K562 (cell line): Measurements from ENCODE around the gene CPT1A. TPM values are rescaled to one million over a fixed set of nuclear protein-coding genes. Genes with fewer than 3 reads are reported as not detected.
A peak's percentile ranks its signal among the peaks of the same experiment; 100 is the strongest.

Experiments
- BMI1 ChIP-seq: fragments of 150-350 bp; IDR thresholded peaks from 2 replicates; pipeline ENCODE4 v1.6.1; 2014; ENCODE audit warnings: low read length
- CEBPG ChIP-seq, 3 experiments: fragments of 200-800 bp in 1 of 3; sonication (Bioruptor generic) in 1 of 3; sonication (generic) in 1 of 3; formaldehyde crosslinking in 1 of 3; IDR thresholded peaks in 2 of 3; conservative IDR thresholded peaks in 1 of 3; 2 replicates each; pipeline versions ENCODE4 v1.6.1 to v1.8.0; 2016 to 2022; ENCODE audit warnings: missing compliant biosample characterization in 2 of 3, missing genetic modification characterization in 2 of 3, mild to moderate bottlenecking in 1 of 3, missing genetic modification reagents in 1 of 3
- CHD2 ChIP-seq: IDR thresholded peaks from 2 replicates; pipeline ENCODE4 v1.6.1; 2011; ENCODE audit warnings: low read depth, low read length
- COPS2 ChIP-seq: fragments of 450-650 bp; conservative IDR thresholded peaks from 2 replicates; pipeline ENCODE4 v1.6.1; 2016; ENCODE audit warnings: mild to moderate bottlenecking, moderate library complexity
- GABPB1 ChIP-seq: sonication (generic); formaldehyde crosslinking; IDR thresholded peaks from 2 replicates; pipeline ENCODE4 v1.8.0; 2022; ENCODE audit warnings: mild to moderate bottlenecking, missing genetic modification reagents
- HEY1 ChIP-seq: fragments of 250-450 bp; sonication (Bioruptor Pico); IDR thresholded peaks from 2 replicates; pipeline ENCODE4 v1.5.0; 2020; ENCODE audit warnings: mild to moderate bottlenecking, moderate library complexity, borderline replicate concordance
- KLF13 ChIP-seq: fragments of 450-650 bp; IDR thresholded peaks from 2 replicates; pipeline ENCODE4 v1.6.1; 2016; ENCODE audit warnings: missing genetic modification characterization, low read depth, mild to moderate bottlenecking, missing compliant biosample characterization, moderate library complexity, borderline replicate concordance
- MAFF ChIP-seq: IDR thresholded peaks from 2 replicates; pipeline ENCODE4 v1.6.1; 2012; ENCODE audit warnings: low read length, improper control_type of control experiment
- MNT ChIP-seq, 2 experiments: fragments of 450-650 bp; conservative IDR thresholded peaks; 2 replicates each; pipeline ENCODE4 v1.6.1; 2017; ENCODE audit warnings: mild to moderate bottlenecking in 2 of 2, moderate library complexity in 2 of 2
- MTF1 ChIP-seq: fragments of 250-450 bp; sonication (Bioruptor Pico); IDR thresholded peaks from 2 replicates; pipeline ENCODE4 v1.9.0; 2021; ENCODE audit warnings: moderate library complexity, mild to moderate bottlenecking, inconsistent platforms, borderline replicate concordance
- PHB2 ChIP-seq: fragments of 450-650 bp; IDR thresholded peaks from 2 replicates; pipeline ENCODE4 v1.6.1; 2017; ENCODE audit warnings: low read depth
- POU5F1 ChIP-seq: fragments of 150-350 bp; IDR thresholded peaks from 2 replicates; pipeline ENCODE4 v1.6.1; 2014; ENCODE audit warnings: borderline replicate concordance, low read length, low read depth, mild to moderate bottlenecking; ENCODE audit not compliant: partially characterized antibody
- PPARD ChIP-seq: fragments of 250-450 bp; sonication (Bioruptor Pico); IDR thresholded peaks from 2 replicates; pipeline ENCODE4 v1.8.0; 2022; ENCODE audit warnings: inconsistent platforms, mild to moderate bottlenecking, moderate library complexity
- PRPF4 ChIP-seq: fragments of 200-400 bp; formaldehyde crosslinking; IDR thresholded peaks from one replicate; pipeline ENCODE4 v1.6.1; 2017; ENCODE audit warnings: low read length, low read depth, mild to moderate bottlenecking; ENCODE audit not compliant: insufficient read depth, poor library complexity, severe bottlenecking
- PYGO2 ChIP-seq: fragments of 450-650 bp; IDR thresholded peaks from 2 replicates; pipeline ENCODE4 v1.6.1; 2016; ENCODE audit warnings: mild to moderate bottlenecking, missing genetic modification characterization, moderate library complexity, missing compliant biosample characterization
- RBM14 ChIP-seq: fragments of 200-400 bp; formaldehyde crosslinking; IDR thresholded peaks from 2 replicates; pipeline ENCODE4 v1.6.1; 2018; ENCODE audit warnings: low read depth, mild to moderate bottlenecking, low read length, moderate library complexity, borderline replicate concordance; ENCODE audit not compliant: insufficient read depth
- RBM25 ChIP-seq: fragments of 200-400 bp; formaldehyde crosslinking; IDR thresholded peaks from 2 replicates; pipeline ENCODE4 v1.6.1; 2018; ENCODE audit warnings: low read length, low read depth, moderate library complexity; ENCODE audit not compliant: severe bottlenecking
- RFX1 ChIP-seq: fragments of 450-650 bp; IDR thresholded peaks from 2 replicates; pipeline ENCODE4 v1.6.1; 2016; ENCODE audit warnings: mild to moderate bottlenecking, moderate library complexity
- SMAD3 ChIP-seq: fragments of 450-650 bp; formaldehyde crosslinking; conservative IDR thresholded peaks from 2 replicates; pipeline ENCODE4 v1.4.0; 2020; ENCODE audit warnings: mild to moderate bottlenecking
- SNIP1 ChIP-seq: fragments of 450-650 bp; IDR thresholded peaks from 2 replicates; pipeline ENCODE4 v1.7.1; 2017; ENCODE audit warnings: low read depth, mild to moderate bottlenecking
- SREBF1 ChIP-seq: fragments of 150-350 bp; IDR thresholded peaks from 2 replicates; pipeline ENCODE4 v1.6.1; 2014; ENCODE audit warnings: antibody characterized with exemption, low read depth, low read length, borderline replicate concordance
- STAT5B ChIP-seq: fragments of 250-450 bp; sonication (Bioruptor Pico); IDR thresholded peaks from 2 replicates; pipeline ENCODE4 v1.8.0; 2021; ENCODE audit warnings: mild to moderate bottlenecking, inconsistent platforms
- TCFL5 ChIP-seq: fragments of 250-450 bp; sonication (Bioruptor Pico); conservative IDR thresholded peaks from 2 replicates; pipeline ENCODE4 v1.6.1; 2021; ENCODE audit warnings: mild to moderate bottlenecking, moderate library complexity, matching md5 sums
- U2AF1 ChIP-seq: fragments of 200-400 bp; formaldehyde crosslinking; optimal IDR thresholded peaks from 2 replicates; pipeline ENCODE3; 2017; ENCODE audit warnings: mild to moderate bottlenecking, low read depth, low read length, moderate library complexity
- USF2 ChIP-seq: sonication (generic); formaldehyde crosslinking; IDR thresholded peaks from 2 replicates; pipeline ENCODE4 v1.5.0; 2020; ENCODE audit warnings: missing genetic modification reagents
- ZBTB17 ChIP-seq: fragments of 450-650 bp; formaldehyde crosslinking; IDR thresholded peaks from 2 replicates; pipeline ENCODE4 v1.4.0; 2020; ENCODE audit warnings: mild to moderate bottlenecking
- ZC3H11A ChIP-seq: IDR thresholded peaks from 2 replicates; pipeline ENCODE4 v1.6.1; 2012; ENCODE audit warnings: low read depth, low read length, improper control_type of control experiment
- ZFPM2 ChIP-seq: fragments of 250-450 bp; sonication (Bioruptor Pico); IDR thresholded peaks from 2 replicates; pipeline ENCODE4 v1.5.1; 2022; ENCODE audit warnings: mild to moderate bottlenecking
- ZKSCAN3 ChIP-seq: fragments of 250-450 bp; sonication (Bioruptor Pico); IDR thresholded peaks from 2 replicates; pipeline ENCODE4 v1.4.0; 2020
- ZKSCAN8 ChIP-seq: fragments of 200-800 bp; sonication (Bioruptor generic); IDR thresholded peaks from 2 replicates; pipeline ENCODE4 v1.6.1; 2016; ENCODE audit warnings: missing genetic modification characterization, missing compliant biosample characterization
- polyA plus RNA-seq, 8 experiments: library from polyadenylated mRNA; depleted of rRNA in 4 of 8; stranded (reverse) in 5 of 8; unstranded in 3 of 8; fragments of >200 nt; fragmentation: Nextera tagmentation in 2 of 8; fragmentation: Illumina TruSeq in 1 of 8; extraction: Ambion mirVana in 2 of 8; extraction: Trizol in 1 of 8; gene quantifications; 2 replicates each; pipeline versions ENCODE4 v1.2.1 to v1.2.3, GENCODE V29; 2011 to 2014; ENCODE audit warnings: inconsistent platforms in 1 of 8, missing spikeins in 1 of 8
- total RNA-seq, 7 experiments: library from RNA; depleted of rRNA in 6 of 7; stranded (reverse); fragments of >200 nt in 6 of 7; fragmentation: Illumina TruSeq in 2 of 7; extraction: Trizol in 2 of 7; gene quantifications; 2 replicates each; pipeline versions ENCODE4 v1.2.1 to v1.2.3, GENCODE V29; 2011 to 2021; ENCODE audit warnings: low replicate concordance in 1 of 7

Gene CPT1A
- total and polyA plus RNA-seq, 9 of the 15 experiments (the other 6 are each of a cell fraction or from before 2014, with no cell fraction given), result 2.6 to 29.1 (median 12.3) TPM

- TF ChIP-seq RBM14 (no peak), SNIP1 (no peak), RFX1 (no peak), SMAD3 (no peak), CEBPG (CRISPR knock-in tag; IDR thresholded peaks at IDR 0.05) (no peak), CEBPG (tag; conservative IDR thresholded peaks at IDR 0.05 in 1 of 2, IDR thresholded peaks at IDR 0.05 in 1 of 2) (no peak), USF2 (CRISPR knock-in tag) (no peak), ZKSCAN8 (no peak), U2AF1 (no peak), ZFPM2 (no peak), PHB2 (no peak), HEY1 (no peak), PRPF4 (peak; percentile 97), PYGO2 (tag) (no peak), MTF1 (no peak), COPS2 (no peak), MAFF (no peak), ZC3H11A (no peak), TCFL5 (no peak), RBM25 (no peak), MNT (conservative IDR thresholded peaks at IDR 0.05) (peak in 1 of 2 experiments; percentile 57; a peak in 2 of 4 replicates), BMI1 (no peak), CHD2 (peak; percentile 84), KLF13 (tag) (no peak), POU5F1 (no peak), SREBF1 (no peak), ZKSCAN3 (CRISPR knock-in tag) (no peak), STAT5B (CRISPR knock-in tag) (no peak), PPARD (CRISPR knock-in tag) (no peak), ZBTB17 (no peak), GABPB1 (CRISPR knock-in tag) (no peak)
Observed at GRCh38 chr11:68751331-68751856, 90.3 kb downstream of the CPT1A start, which contains the start of gene TESMIN (continued).
